PC-3 (cell line): ENCODE results near the gene ZFP3.
"Not testable (repeated sequence)": the region's sequence is repeated elsewhere in the genome, so short reads cannot be mapped to it uniquely, and the experiment has no call there.

Experiments used
- CTCF ChIP-seq: fragments of 300-600 bp; sonication (generic); conservative IDR thresholded peaks from 2 replicates; pipeline ENCODE4 v1.5.1; 2017; ENCODE audit warnings: antibody characterized with exemption, low read depth, mild to moderate bottlenecking, low read length
- EZH2 ChIP-seq: fragments of 300-600 bp; sonication (generic); IDR thresholded peaks from one replicate; pipeline ENCODE4 v1.6.1; 2017; ENCODE audit warnings: antibody characterized with exemption, mild to moderate bottlenecking, low read length; ENCODE audit not compliant: unreplicated experiment
- EZH2phosphoT487 ChIP-seq: fragments of 300-600 bp; sonication (generic); IDR thresholded peaks from 2 replicates; pipeline ENCODE4 v1.6.1; 2018; ENCODE audit warnings: mild to moderate bottlenecking, antibody characterized with exemption, low read length, borderline replicate concordance

- not testable (repeated sequence) for TF ChIP-seq CTCF, EZH2, EZH2phosphoT487
These were observed 992 bp upstream of the ZFP3 start for GRCh38 chr17:5077275-5077674.
